ENCODE measurements around the gene ADAM22.
"Not testable (repeated sequence)": the region's sequence is repeated elsewhere in the genome, so short reads cannot be mapped to it uniquely, and the experiment has no call there.

The ADAM22 gene

DNA sequence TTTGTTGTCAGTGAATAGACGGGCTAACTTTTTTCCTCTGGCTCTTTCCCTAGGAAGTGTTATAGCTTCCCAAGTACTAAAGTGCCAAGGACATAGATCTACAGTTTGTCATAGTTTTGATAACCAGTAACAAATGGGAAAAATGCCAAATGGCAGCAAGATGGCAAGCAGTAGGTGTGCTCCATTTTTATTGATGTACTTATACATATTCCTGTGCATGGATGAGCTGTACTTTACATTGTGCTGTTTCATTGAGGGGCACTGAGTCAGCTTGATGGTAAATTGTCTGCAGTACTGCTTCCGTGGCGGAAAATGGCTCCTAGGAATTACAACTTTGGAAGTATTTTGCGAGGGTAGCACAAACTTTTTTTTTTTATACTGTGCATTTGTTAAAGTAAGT lies 7.1 kb downstream of the ADAM22 start:
- Histone ChIP-seq H3K4me2 (ENCODE audit: low read length) (no peak overlapping the region), H3K27me3 (ENCODE audit: low read depth, low read length) (no peaks in the 10 kb centered on the region), H3K27ac (ENCODE audit: low read length) (no peak overlapping the region), H3K36me3 (replicated peaks; ENCODE audit: low read depth, low read length) (peaks cover 3% of the 10 kb centered on the region), H3K9ac (ENCODE audit: low read length) (no peak overlapping the region), H3K4me3 (ENCODE audit: low read length) (no peak overlapping the region), H3K4me1 (ENCODE audit: low read length) (no peaks in the 10 kb centered on the region), H2AFZ (ENCODE audit: low read depth, low read length) (no peak overlapping the region), H3K9me3 (ENCODE audit: insufficient read depth, low read length) (no peaks in the 10 kb centered on the region), H4K20me1 (ENCODE audit: insufficient read depth, low read length) (no peaks in the 10 kb centered on the region), H3K79me2 (ENCODE audit: low read length) (no peaks in the 10 kb centered on the region)
- TF ChIP-seq, protein P1, sequence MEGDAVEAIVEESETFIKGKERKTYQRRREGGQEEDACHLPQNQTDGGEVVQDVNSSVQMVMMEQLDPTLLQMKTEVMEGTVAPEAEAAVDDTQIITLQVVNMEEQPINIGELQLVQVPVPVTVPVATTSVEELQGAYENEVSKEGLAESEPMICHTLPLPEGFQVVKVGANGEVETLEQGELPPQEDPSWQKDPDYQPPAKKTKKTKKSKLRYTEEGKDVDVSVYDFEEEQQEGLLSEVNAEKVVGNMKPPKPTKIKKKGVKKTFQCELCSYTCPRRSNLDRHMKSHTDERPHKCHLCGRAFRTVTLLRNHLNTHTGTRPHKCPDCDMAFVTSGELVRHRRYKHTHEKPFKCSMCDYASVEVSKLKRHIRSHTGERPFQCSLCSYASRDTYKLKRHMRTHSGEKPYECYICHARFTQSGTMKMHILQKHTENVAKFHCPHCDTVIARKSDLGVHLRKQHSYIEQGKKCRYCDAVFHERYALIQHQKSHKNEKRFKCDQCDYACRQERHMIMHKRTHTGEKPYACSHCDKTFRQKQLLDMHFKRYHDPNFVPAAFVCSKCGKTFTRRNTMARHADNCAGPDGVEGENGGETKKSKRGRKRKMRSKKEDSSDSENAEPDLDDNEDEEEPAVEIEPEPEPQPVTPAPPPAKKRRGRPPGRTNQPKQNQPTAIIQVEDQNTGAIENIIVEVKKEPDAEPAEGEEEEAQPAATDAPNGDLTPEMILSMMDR (IDR thresholded peaks at IDR 0.05; ENCODE audit: low read depth, low read length), result no peak
- no peak for TF ChIP-seq EZH2phosphoT487 (IDR thresholded peaks at IDR 0.05; ENCODE audit: low read depth)

DNA sequence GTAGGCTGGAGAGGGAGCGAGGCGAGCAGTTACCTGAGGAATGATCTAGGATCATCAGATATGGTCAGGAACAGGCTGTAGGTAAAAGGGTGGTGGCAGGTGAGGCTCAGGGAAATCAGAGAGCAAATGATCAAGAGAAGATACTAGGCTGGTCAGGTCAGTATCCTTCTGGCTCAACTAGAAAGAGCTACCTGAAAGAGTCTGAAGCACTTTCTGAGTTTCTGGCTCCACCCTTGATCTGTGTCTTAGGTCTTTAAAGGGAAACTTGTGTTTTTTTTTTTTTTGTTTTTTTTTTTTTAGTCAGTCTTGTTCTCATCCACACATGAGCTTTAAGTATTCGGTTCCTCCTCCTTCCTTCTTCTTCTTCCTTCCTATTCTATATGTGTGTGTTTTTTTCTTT lies 10.5 kb downstream of the ADAM22 start:
- no peak overlapping the region for H3K27ac ChIP-seq (ENCODE audit: low read length)
- no peak overlapping the region for H3K4me2 ChIP-seq (ENCODE audit: low read length)
- TF ChIP-seq, protein P1 (IDR thresholded peaks at IDR 0.05; ENCODE audit: low read depth, low read length), result no peak
- no peaks in the 10 kb centered on the region for H4K20me1 ChIP-seq (ENCODE audit: insufficient read depth, low read length)
- no peak overlapping the region for H3K9ac ChIP-seq (ENCODE audit: low read length)
- H3K4me1 ChIP-seq (ENCODE audit: low read length), result no peaks in the 10 kb centered on the region
- no peak overlapping the region for H2AFZ ChIP-seq (ENCODE audit: low read depth, low read length)
- no peaks in the 10 kb centered on the region for H3K36me3 ChIP-seq (replicated peaks; ENCODE audit: low read depth, low read length)
- no peaks in the 10 kb centered on the region for H3K9me3 ChIP-seq (ENCODE audit: insufficient read depth, low read length)
- H3K4me3 ChIP-seq (ENCODE audit: low read length), result no peak overlapping the region
- H3K79me2 ChIP-seq (ENCODE audit: low read length), result no peaks in the 10 kb centered on the region
- H3K27me3 ChIP-seq (ENCODE audit: low read depth, low read length), result no peaks in the 10 kb centered on the region

DNA sequence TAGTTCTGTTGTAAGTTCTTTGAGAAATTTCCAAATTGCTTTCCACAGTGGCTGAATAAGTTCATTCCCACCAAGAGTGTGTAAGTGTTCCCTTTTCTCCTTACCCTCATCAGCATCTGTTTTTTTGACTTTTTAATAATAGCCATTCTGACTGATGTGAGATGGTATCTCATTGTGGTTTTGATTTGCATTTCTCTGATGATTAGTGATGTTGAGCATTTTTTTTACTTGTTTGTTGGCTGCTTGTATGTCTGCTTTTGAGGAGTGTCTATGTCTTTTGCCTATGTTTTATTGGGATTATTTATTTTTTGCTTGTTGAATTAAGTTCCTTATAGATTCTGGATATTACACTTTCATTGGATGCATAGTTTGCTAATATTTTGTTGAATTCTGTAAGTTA lies 11.9 kb downstream of the ADAM22 start:
- H3K4me3 ChIP-seq (ENCODE audit: low read length); H3K27ac ChIP-seq (ENCODE audit: low read length); H3K36me3 ChIP-seq (replicated peaks; ENCODE audit: low read depth, low read length); H2AFZ ChIP-seq (ENCODE audit: low read depth, low read length); H3K9ac ChIP-seq (ENCODE audit: low read length); H3K27me3 ChIP-seq (ENCODE audit: low read depth, low read length); H3K79me2 ChIP-seq (ENCODE audit: low read length); H4K20me1 ChIP-seq (ENCODE audit: insufficient read depth, low read length); H3K4me2 ChIP-seq (ENCODE audit: low read length); H3K4me1 ChIP-seq (ENCODE audit: low read length); H3K9me3 ChIP-seq (ENCODE audit: insufficient read depth, low read length): not testable (repeated sequence)

DNA sequence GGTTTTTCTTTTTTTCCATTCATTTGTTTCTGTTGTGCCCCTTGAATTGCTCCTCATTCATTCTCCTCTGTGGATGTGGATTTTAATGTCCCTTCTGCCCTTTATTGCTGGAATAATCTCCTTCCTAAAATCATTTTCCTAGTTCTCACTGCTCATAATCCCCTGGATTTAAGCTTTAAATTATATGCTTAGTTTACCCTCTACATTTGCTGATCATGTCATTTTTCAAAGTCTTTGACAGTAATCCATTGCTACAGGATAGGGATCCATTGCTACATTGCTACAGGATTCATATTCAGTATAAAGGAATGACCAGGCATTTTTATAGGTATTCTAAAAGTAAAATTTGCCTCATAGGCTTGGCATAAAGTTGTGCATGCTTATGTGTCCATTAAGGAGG lies 14.3 kb downstream of the ADAM22 start:
- H3K4me1 ChIP-seq (ENCODE audit: low read length), result no peaks in the 10 kb centered on the region
- TF ChIP-seq EZH2phosphoT487 (IDR thresholded peaks at IDR 0.05; ENCODE audit: low read depth), result no peak
- TF ChIP-seq, protein P1 (IDR thresholded peaks at IDR 0.05; ENCODE audit: low read depth, low read length), result no peak

DNA sequence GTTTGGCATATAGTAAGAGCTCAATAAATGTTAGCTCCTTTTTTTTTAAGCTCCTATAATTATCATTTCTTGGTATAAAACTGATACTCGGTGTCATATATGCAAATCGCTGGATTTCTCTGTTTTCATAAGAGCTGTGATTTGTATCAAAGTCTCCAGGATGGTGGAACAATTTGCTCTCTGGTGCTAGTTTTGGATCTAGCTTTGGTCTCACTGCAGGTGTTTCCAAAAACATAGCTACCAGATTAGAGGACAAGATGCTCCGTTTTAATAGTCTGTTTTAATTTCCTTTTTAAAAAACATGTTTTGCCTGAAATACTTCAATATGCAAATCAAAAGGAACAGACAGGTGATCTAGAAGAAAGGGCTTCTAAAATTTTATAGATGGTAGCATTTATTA lies 25.3 kb downstream of the ADAM22 start:
- Histone ChIP-seq H3K9me3 (ENCODE audit: insufficient read depth, low read length) (no peaks in the 10 kb centered on the region), H3K4me1 (ENCODE audit: low read length) (no peaks in the 10 kb centered on the region), H3K36me3 (replicated peaks; ENCODE audit: low read depth, low read length) (no peaks in the 10 kb centered on the region), H3K9ac (ENCODE audit: low read length) (no peak overlapping the region), H3K79me2 (ENCODE audit: low read length) (no peaks in the 10 kb centered on the region), H3K4me3 (ENCODE audit: low read length) (no peak overlapping the region), H2AFZ (ENCODE audit: low read depth, low read length) (no peak overlapping the region), H4K20me1 (ENCODE audit: insufficient read depth, low read length) (no peaks in the 10 kb centered on the region), H3K27me3 (ENCODE audit: low read depth, low read length) (no peaks in the 10 kb centered on the region), H3K4me2 (ENCODE audit: low read length) (no peak overlapping the region), H3K27ac (ENCODE audit: low read length) (no peak overlapping the region)
- no peak for TF ChIP-seq EZH2phosphoT487 (IDR thresholded peaks at IDR 0.05; ENCODE audit: low read depth)
- TF ChIP-seq, protein P1 (IDR thresholded peaks at IDR 0.05; ENCODE audit: low read depth, low read length), result no peak

More for the DNA sequence above, 14.3 kb downstream of the ADAM22 start:
- Histone ChIP-seq H3K27me3 (ENCODE audit: low read depth, low read length) (no peaks in the 10 kb centered on the region), H3K36me3 (replicated peaks; ENCODE audit: low read depth, low read length) (no peaks in the 10 kb centered on the region), H2AFZ (ENCODE audit: low read depth, low read length) (no peak overlapping the region), H3K9me3 (ENCODE audit: insufficient read depth, low read length) (no peaks in the 10 kb centered on the region), H3K27ac (ENCODE audit: low read length) (no peak overlapping the region), H3K4me2 (ENCODE audit: low read length) (no peak overlapping the region), H3K9ac (ENCODE audit: low read length) (no peak overlapping the region), H3K79me2 (ENCODE audit: low read length) (no peaks in the 10 kb centered on the region), H3K4me3 (ENCODE audit: low read length) (no peak overlapping the region), H4K20me1 (ENCODE audit: insufficient read depth, low read length) (no peaks in the 10 kb centered on the region)

Measured in OCI-LY3 (cell line).